ENCODE data around the gene HES4.

The HES4 gene

GRCh38 chr1:1047407-1047806, 47.5 kb upstream of the HES4 start:
- Histone ChIP-seq H3K9me2 (replicated peaks; ENCODE audit: low read depth, low read length) (no peaks in the 10 kb centered on the region), H4K20me1 (ENCODE audit: insufficient read depth, low read length, poor library complexity, severe bottlenecking) (no peaks in the 10 kb centered on the region), H3K36me3 (ENCODE audit: insufficient read depth, low read length) (no peaks in the 10 kb centered on the region), H3K79me2 (ENCODE audit: insufficient read depth, low read length) (no peaks in the 10 kb centered on the region), H3F3A (ENCODE audit: low read depth) (no peaks in the 10 kb centered on the region), H2AFZ (ENCODE audit: low read length) (no peak overlapping the region), H3K4me1 (ENCODE audit: insufficient read depth, low read length, poor library complexity, severe bottlenecking) (no peaks in the 10 kb centered on the region), H3K4me3 (ENCODE audit: low read length, poor library complexity, severe bottlenecking) (no peak overlapping the region), H3K27me3 (ENCODE audit: insufficient read depth, low read length, poor library complexity, severe bottlenecking) (no peaks in the 10 kb centered on the region), H3K9me3 (ENCODE audit: insufficient read depth, low read depth, low read length) (no peaks in the 10 kb centered on the region), H3K4me2 (ENCODE audit: low read depth, low read length, poor library complexity, severe bottlenecking) (no peak overlapping the region), H3K9ac (ENCODE audit: low read depth, low read length, poor library complexity, severe bottlenecking) (no peak overlapping the region)
- TF ChIP-seq, protein P1, sequence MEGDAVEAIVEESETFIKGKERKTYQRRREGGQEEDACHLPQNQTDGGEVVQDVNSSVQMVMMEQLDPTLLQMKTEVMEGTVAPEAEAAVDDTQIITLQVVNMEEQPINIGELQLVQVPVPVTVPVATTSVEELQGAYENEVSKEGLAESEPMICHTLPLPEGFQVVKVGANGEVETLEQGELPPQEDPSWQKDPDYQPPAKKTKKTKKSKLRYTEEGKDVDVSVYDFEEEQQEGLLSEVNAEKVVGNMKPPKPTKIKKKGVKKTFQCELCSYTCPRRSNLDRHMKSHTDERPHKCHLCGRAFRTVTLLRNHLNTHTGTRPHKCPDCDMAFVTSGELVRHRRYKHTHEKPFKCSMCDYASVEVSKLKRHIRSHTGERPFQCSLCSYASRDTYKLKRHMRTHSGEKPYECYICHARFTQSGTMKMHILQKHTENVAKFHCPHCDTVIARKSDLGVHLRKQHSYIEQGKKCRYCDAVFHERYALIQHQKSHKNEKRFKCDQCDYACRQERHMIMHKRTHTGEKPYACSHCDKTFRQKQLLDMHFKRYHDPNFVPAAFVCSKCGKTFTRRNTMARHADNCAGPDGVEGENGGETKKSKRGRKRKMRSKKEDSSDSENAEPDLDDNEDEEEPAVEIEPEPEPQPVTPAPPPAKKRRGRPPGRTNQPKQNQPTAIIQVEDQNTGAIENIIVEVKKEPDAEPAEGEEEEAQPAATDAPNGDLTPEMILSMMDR (conservative IDR thresholded peaks at IDR 0.05; ENCODE audit: low read length) = no peak
- TF ChIP-seq EZH2phosphoT487 (IDR thresholded peaks at IDR 0.05; ENCODE audit: borderline replicate concordance) = no peak

GRCh38 chr1:1046767-1047166, 46.9 kb upstream of the HES4 start:
- Histone ChIP-seq H3K79me2 (ENCODE audit: insufficient read depth, low read length) (no peaks in the 10 kb centered on the region), H3K36me3 (ENCODE audit: insufficient read depth, low read length) (no peaks in the 10 kb centered on the region), H3K4me1 (ENCODE audit: insufficient read depth, low read length, poor library complexity, severe bottlenecking) (no peaks in the 10 kb centered on the region), H4K20me1 (ENCODE audit: insufficient read depth, low read length, poor library complexity, severe bottlenecking) (no peaks in the 10 kb centered on the region), H3K27me3 (ENCODE audit: insufficient read depth, low read length, poor library complexity, severe bottlenecking) (no peaks in the 10 kb centered on the region), H3K4me2 (ENCODE audit: low read depth, low read length, poor library complexity, severe bottlenecking) (no peak overlapping the region), H3K9ac (ENCODE audit: low read depth, low read length, poor library complexity, severe bottlenecking) (no peak overlapping the region), H3K4me3 (ENCODE audit: low read length, poor library complexity, severe bottlenecking) (no peak overlapping the region), H3K9me2 (replicated peaks; ENCODE audit: low read depth, low read length) (no peaks in the 10 kb centered on the region), H3K9me3 (ENCODE audit: insufficient read depth, low read depth, low read length) (no peaks in the 10 kb centered on the region), H2AFZ (ENCODE audit: low read length) (no peak overlapping the region), H3F3A (ENCODE audit: low read depth) (no peaks in the 10 kb centered on the region)
- TF ChIP-seq, protein P1 (conservative IDR thresholded peaks at IDR 0.05; ENCODE audit: low read length) = no peak
- no peak for TF ChIP-seq EZH2phosphoT487 (IDR thresholded peaks at IDR 0.05; ENCODE audit: borderline replicate concordance)

DNA sequence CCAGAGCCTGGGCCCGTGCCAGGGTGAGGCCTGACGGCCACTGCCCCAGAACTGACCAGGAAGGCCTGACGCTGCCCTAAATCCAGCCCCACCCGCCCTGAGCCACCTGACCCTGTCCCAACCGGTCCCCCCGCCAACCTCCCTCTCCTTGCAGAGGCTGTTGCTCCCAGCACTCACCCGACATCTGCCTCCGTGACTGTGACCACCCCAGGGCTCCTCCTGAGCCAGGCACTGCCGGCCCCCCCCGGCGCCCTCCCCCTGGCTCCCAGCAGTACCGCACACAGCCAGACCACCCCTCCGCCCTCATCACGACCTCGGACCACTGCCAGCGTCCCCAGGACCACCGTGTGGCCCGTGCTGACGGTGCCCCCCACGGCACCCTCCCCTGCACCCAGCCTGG, 46.3 kb upstream of the HES4 start:
- H3K4me1 ChIP-seq (ENCODE audit: insufficient read depth, low read length, poor library complexity, severe bottlenecking) = no peaks in the 10 kb centered on the region
- no peak overlapping the region for H3K4me2 ChIP-seq (ENCODE audit: low read depth, low read length, poor library complexity, severe bottlenecking)
- H3F3A ChIP-seq (ENCODE audit: low read depth) = no peaks in the 10 kb centered on the region
- no peaks in the 10 kb centered on the region for H4K20me1 ChIP-seq (ENCODE audit: insufficient read depth, low read length, poor library complexity, severe bottlenecking)
- H3K4me3 ChIP-seq (ENCODE audit: low read length, poor library complexity, severe bottlenecking) = no peak overlapping the region
- no peak overlapping the region for H2AFZ ChIP-seq (ENCODE audit: low read length)
- no peaks in the 10 kb centered on the region for H3K36me3 ChIP-seq (ENCODE audit: insufficient read depth, low read length)
- no peak for TF ChIP-seq EZH2phosphoT487 (IDR thresholded peaks at IDR 0.05; ENCODE audit: borderline replicate concordance)
- TF ChIP-seq, protein P1 (conservative IDR thresholded peaks at IDR 0.05; ENCODE audit: low read length) = no peak
- no peaks in the 10 kb centered on the region for H3K9me3 ChIP-seq (ENCODE audit: insufficient read depth, low read depth, low read length)
- H3K27me3 ChIP-seq (ENCODE audit: insufficient read depth, low read length, poor library complexity, severe bottlenecking) = no peaks in the 10 kb centered on the region
- H3K9me2 ChIP-seq (replicated peaks; ENCODE audit: low read depth, low read length) = no peaks in the 10 kb centered on the region
- H3K79me2 ChIP-seq (ENCODE audit: insufficient read depth, low read length) = no peaks in the 10 kb centered on the region
- no peak overlapping the region for H3K9ac ChIP-seq (ENCODE audit: low read depth, low read length, poor library complexity, severe bottlenecking)
